COLO829 (cell line): ENCODE data around the gene ROBO1.
A peak's percentile ranks its signal among the peaks of the same experiment; 100 is the strongest.

Source experiments
- DNase-seq: peaks from one replicate; pipeline ENCODE4 v3.0.0; 2012; ENCODE audit warnings: low spot score

Gene ROBO1

DNA sequence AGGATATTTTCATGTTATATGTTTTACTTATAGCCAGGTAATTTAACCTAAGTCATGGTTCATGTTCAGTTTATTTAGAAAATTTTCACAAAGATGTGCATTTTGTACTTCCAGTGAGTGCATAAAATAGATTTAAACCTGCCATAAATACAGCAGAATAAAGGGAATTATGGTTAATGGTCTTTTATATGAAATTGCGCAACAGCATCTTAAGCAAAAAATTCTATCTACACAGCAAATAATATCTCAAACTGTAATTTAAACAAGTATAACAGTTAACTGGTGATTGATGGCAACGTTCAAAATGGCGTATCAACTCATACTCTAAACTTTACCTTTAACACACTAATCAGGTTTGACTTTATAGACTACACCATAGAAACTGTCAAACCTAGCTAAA, 97.6 kb downstream of the ROBO1 start:
- DNase-seq, result no peak

DNA sequence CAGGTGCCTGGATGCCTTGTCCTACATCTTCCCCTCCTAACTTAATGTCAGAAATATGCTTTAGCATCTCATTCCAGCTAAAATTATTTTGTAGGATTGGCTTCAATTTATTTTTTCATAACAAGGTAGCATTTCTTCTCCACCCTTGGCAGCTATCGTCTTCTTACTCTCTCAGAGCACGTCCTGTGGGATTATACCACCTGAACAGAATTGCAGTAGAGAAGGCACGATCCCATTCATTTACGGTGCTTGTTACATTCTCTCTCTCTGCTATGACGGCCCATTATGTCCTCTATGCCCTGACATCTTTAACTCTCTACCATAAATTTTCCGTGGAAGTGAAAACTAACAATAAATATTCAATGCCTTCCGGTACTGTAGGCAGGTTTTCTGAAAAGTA, 103.3 kb downstream of the ROBO1 start:
- DNase-seq, result no peak

DNA sequence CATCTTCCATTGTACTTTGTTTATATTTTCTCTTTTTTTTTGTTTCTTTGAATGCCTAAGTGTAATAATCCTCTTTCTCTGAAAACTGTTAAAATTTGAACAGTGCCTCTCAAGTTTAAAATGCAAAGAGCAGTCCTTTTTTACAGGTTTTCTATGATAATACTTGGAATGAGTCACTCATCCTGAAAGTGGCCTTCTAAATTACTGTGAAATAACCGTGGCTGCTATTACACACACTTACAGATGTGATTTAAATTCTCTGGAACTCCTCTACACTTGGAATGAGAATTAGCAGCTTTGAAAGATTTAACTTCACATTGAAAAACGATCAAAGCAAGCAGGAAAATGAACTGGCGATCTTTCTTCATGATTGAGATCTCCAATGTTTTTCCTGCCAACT, 105.9 kb downstream of the ROBO1 start:
- DNase-seq, result no peak

DNA sequence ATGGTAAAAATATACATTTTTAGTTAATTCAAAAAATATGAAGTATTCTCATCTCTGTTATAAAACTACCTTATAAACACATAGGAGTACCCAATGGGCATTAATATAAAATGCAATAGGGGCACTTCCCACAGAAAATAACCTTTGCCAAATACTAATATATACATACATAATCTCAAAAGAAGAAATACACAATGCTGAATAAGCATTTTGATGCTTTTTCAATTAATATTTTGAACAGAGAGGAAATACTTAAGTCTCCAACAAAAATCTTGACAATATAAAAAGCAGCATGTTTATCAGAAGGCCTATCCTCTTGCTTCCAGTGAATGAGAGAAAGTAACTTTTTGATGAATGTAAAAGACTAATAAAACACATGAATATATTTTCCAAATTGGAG, 110.7 kb downstream of the ROBO1 start:
- no peak for DNase-seq

DNA sequence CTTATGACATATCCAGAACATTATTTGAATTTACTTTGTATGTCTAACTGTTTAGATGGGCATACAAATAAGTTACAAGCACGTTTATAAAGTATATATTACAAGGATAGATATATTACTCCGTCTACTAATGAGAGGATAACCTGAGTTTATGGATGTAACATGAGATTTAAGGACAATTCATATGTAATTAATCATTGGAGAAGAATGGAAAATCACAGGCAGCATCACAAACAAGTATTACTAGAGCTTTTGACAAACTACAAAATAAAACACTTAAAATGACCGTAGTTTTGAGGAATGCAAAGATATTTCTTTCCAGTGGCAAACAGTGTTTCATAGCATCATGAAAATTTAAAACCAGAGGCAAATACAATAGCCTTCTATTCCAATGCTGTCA, 113.8 kb downstream of the ROBO1 start:
- no peak for DNase-seq

DNA sequence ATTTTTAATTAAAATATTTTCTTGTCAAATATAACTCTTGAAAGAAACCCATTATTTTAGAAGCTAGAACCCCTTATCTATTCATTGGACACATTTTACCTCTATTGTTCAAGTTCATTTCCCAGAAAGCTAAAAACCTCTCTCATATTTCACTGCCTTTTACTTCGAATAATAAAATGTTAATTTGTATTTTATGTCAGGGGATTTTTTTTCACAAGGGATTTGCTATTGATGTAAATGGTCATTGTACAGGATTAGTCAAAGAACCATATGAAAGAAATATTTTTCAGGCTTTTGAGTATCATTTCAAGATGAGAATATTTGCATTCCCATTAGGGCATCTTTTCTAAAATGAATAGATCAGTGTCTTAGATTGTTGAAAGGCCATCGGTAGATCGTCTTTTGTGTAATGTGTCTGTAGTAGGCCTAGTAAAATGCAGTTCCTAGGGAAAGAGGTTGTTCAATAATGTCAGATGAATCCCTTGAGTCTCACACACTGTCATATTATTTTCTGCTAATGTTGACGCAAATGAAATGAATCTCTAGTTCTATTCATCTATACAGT, 114.5 kb downstream of the ROBO1 start:
- DNase-seq, result no peak

DNA sequence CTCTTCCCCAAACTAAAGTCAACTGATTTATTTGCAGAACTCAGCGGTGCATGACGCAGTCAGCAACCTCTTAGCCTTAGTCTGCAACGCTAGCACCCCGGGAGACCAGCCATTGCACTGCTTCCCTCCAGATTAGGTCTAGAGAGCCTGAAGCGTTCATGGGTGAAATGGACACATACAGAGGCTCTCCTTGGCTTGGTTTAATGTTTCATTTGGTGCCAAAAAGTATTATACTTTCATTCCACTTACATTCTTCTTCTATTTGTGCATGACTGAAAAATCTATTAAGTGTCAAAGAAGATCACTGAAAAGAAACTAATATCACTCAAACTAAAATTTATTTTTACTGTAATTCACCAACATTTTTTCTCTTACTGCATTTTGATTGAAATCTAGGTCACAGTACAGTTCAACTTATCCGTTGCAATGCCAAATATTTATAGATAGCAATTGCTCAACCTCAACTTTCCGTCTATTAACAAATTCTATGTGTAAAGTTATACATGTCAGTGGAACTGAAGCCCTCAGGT, 116.2 kb downstream of the ROBO1 start:
- no peak for DNase-seq

DNA sequence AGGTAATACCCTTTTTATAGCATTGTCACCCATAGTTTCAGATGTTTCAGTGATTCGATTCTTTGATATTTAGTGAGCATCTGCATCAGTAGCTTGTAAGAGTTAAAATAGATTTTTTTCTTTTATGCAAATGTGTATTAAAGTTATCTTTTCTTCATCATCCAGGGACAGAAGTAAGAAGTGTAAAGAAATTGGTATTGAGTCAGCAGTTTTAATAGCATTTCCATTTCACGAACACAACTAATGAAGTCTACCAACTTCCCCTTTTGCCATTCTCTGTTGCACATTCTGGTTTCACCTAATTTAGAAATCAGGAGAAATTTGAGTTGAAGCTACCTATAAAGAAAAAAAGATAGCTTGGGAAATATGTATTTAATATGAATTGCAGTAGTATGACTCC, 127.9 kb downstream of the ROBO1 start:
- DNase-seq, result no peak

DNA sequence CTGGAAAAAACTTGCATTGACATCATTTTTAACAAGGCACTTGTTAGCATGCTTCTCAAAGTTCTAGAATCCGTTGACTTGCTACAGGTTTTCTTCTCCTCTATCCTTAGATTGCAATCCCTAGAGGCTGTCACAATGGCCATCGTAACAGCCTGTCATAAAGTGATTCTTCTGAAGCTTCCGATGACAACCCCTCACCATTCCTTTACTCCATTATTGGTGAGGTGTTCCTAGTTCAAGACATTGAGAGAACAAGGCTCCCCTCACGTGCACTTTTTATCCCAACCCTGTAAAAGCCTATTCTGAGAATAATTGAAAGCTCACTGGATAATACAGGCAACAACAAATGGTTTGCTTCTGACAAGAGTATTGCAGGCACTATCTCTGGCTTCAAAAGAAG, 131.4 kb downstream of the ROBO1 start:
- DNase-seq, result no peak

DNA sequence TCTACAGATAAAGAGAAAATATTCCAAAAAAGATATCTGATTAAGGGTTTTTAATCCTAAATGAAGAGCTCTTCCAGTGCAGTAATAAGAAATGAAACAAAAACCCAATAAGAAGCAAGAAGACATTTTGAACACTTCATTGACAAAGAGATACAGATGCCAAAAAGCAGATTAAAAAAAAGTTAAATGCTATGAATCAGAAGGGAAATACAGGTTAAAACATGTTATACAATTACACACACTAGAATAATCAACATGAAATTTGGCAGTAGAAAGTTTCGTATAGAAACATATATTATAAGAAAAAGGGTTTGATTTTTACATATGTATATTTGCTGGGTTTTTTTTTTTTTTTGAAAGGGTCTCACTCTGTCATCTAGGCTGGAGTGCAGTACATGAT, 135.0 kb downstream of the ROBO1 start:
- no peak for DNase-seq

DNA sequence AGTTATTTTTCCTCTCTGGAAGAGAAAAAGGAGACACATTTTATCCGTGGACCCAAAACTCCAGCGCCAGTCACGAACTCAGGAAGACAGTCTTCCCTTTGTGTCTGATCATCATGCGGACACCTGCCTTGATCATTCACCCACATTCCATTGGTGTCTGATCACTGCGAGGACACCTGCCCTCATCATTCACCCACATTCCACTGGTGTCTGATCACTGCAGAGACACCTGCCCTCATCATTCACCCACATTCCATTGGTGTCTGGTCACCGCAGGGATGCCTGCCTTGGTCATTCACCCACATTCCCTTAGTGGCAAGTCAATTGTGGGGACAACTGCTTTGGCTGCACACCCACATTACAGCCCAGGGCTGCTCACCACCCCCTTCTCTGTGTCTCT, 148.9 kb downstream of the ROBO1 start:
- no peak for DNase-seq

DNA sequence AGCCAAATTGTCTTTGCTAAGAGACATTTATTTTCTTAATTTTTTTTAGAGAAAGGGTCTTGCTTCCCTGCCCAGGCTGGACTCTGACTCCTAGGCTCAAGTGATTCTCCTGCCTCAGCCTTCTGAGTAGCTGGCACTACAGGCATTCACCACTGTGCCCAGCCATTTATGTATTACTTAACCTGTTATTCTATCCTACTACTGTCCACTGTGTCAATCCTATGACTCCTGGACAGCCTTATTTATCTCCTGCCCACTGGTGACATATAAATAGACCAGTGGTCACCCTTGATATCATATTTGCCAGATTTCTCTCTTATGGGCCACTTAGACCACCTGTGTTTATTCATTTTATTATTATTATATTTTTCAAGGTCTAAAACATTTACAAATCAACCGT, 161.4 kb downstream of the ROBO1 start:
- DNase-seq, result no peak

DNA sequence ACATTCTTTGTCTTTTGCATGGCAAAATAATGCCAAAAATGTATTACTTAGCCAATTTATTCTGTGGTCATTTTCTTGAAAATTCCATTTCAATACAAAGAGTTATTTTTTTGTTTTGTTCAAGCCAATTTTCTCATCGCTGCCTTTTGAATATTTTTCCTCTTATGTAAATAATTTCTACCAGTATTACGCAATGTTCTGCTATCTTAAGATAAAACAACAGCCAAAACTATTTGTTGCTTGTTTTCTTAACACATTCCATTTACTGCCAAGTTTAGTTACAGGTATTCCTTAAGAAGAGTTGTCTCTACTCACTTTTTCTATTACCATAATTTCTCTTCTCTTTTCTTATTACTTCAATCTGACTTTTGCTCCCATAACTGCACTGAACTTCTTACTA, 163.1 kb downstream of the ROBO1 start:
- DNase-seq, result no peak

DNA sequence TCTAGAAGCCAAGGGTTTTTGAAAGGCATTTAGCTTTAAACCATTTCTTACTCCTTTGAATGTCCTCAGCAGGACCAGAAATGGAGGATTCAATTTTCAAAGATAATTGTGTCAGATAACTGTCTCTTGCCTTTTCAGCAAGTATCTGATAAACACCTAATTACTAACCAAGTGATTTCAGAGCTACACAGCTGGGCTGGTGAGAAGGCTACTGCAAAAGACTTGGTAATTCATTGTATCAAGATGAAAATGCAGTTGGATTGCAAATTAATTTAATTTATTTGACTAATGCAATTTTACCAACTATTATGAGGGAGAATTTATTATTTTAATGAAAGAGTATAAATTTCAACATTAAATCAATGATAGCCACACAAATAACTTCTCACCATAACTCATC, 165.4 kb downstream of the ROBO1 start:
- no peak for DNase-seq

DNA sequence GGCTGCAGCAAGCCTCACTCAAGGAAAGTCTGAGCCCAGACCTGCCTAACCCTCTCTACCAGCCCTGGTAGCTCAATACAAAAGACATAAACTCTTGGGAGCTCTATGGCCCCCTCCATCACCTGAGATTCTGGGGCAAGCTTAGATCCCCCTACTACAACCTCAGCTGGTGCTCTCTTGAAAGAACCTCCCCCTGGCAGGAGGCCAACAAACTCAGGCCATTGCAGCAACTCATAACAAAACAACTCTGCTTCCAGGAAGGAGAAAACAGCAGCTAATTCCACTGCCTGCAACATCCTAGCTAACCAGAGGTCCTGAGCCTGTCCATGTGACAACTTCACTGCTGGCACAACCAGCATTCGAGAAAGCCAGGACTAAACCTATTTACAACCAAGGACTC, 169.2 kb downstream of the ROBO1 start:
- DNase-seq, result no peak

DNA sequence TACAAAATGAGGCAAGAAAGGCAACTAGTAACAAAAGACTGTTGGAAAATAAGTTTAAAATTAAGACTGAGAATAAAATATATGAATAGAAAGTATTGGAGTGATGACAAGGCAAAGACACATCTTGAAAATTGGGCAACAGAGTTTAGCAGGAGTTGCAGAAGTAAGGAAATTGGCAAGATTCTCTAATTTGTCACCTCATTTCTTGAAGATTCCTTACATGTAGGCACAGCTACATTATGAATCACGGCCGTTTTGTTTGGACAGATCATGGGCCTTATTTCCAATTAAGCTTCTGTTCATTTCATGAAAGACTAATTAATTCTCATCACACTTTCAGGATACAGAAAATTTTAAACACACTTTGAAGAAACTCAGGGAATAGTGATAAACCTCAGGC, 170.1 kb downstream of the ROBO1 start:
- no peak for DNase-seq

DNA sequence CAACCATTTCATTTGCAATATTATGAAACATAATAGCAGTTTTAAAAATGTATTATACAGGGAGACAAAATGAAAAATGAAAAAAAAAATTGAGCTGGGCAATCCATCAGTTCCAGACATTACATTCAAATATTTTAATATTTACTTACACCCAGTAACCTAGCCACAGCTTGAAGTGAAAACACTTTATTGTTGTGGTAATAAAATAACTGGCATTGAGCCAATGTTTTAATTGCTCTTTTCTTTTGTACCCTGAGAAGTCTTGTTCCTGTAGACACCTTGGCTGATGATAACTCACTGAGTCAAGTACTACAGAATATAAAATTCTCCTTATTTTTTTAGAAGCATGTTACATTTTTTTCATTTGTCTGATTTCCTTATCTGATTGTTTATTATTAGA, 180.6 kb downstream of the ROBO1 start:
- DNase-seq, result no peak

DNA sequence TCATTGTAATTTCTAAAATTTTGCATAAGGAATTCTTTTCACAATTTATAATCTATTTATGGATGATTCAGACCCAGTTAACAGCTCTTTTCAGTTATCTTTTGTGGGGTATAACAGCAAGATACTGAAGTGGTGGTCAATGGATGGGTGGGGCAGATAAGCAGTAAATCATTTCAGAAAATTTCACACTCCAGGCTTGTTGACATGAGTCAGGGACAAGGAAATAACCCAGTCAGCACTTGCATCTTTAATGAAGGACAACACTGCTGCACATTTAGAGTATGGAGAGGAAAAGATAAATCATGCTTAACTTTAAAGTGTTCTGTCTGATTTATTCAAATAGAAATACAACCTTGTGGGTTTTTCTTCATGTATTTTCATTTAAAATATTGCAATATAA, 181.6 kb downstream of the ROBO1 start:
- no peak for DNase-seq

DNA sequence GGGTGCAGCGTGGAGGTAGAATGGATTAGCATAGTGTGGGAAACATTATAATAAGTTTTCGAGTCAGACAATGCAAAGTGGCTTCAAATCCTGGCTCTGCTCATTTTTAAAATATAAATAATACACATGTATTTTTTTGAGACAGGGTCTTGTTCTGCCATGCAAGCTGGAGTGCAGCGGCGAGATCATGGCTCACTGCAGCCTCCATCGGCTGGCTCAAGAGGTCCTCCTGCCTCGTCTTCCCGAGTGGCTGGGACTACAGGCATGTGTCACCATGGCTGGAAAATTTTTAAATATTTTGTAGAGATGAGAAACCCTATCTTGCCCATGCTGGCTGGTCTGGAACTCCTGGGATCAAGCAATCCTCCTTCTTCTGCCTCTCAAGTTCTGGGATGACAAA, 194.9 kb downstream of the ROBO1 start:
- DNase-seq, result no peak

DNA sequence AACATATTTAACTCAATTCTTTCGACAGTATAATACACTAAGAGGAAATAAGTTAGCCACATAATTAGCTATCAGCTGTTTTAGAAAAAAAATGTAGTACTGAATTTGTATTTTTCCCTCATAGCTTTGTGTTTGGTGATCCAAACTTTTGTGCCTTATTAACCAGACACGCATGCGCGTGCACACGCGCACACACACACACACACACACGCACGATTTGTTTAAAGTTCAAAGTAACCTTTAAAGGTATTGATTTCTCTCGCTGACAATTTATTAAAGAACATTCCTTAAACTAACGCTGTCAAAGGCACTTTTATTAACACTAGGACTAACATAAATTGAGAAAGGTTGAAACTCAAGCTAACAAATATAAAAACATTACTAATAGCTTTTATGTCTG, 198.9 kb downstream of the ROBO1 start:
- no peak for DNase-seq

DNA sequence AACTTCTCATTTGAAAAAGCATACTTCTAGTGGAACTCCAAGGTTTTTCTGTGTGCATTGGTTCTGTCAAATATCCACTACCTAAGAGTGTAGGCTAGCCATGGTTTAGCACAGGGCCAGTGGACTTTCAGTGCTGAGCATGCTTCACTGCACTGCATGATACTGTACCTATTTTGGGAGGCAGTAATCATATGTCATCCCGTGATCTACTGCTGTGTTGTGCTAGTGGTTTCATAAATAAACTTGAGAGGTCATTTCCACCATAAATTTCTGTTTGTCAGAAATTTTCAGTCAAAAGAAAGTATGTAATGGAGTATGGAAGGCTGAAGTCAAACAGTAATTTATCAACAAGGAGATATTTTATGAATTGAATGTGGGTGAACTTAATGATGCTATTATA, 203.6 kb downstream of the ROBO1 start:
- DNase-seq, result no peak

DNA sequence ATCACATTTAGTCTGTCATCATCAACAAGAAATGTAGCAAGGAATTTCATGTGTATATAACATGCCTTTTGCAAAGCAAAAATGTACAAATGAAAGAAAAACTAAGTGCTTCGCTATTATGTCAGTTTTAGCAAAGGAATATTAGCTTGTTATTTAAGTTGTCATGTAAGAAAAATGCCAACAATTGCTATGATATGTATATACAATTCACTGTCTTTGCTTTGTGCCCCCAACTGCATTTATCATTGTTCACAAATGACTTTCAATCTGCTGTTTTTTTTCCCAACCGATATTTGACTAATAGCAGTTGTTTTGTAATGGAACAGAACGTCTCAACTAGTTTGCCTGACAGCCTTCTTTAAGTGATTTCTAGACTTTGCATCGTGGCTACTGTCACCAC, 207.1 kb downstream of the ROBO1 start:
- no peak for DNase-seq

DNA sequence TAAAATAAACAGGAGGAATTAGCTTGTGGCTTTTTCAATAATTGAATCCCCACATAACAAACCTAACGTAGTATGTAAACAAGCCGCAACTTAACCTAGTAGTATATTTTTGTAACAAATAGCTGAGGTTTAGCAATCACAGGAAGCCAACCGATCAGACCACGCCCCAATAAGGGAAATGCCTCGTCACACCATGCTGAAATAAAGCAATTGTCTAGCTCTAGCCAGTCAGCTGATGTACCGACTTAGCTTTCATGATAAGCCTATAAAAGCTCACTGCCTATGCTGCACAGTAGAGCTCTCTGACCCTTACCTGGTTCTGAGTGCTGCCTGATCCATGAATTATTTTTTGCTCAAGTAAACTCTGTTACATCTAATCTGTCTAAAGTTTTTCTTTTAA, 208.9 kb downstream of the ROBO1 start:
- DNase-seq, result peak; percentile 8

DNA sequence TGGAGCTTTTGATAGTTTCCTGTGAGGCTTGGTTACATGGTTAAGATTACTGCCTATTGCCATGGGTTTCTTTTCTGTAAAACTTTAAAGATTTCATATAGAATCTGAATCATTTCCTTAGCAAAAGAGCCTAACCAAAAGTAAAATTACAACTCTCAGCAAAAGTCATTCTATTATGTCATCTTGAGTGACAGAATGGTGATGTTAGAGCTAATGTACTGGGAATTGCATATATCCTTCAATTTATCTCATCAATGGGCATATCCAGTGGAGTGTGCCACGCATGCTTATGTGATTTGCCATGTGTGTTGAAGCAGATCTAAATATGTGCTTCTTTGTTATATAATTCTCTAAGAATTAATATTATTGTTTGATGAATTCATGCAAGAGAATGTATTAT, 212.1 kb downstream of the ROBO1 start:
- no peak for DNase-seq

DNA sequence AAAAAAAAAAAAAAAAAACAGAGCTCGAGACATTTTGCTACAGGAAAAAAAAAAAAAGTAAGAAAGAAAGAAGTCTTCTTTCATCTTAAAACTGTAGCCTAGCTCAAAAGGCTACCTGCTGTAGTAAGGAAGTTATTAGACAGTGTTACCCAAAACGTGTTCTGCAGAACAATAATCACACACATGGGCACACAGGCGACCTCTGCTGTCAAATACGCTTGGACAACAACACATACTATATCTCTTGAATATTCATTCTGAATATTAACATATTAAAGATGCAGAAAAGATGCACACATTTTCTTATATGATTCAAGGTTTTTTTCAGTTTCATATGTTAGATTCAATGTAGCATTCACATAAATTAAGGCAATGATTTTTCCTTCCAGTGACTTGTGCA, 215.8 kb downstream of the ROBO1 start:
- DNase-seq, result no peak
